Neural cell (in vitro differentiated cells): ENCODE results near the gene EYS.

Experiments used
- CTCF ChIP-seq: fragments of 450-650 bp; IDR thresholded peaks from 2 replicates; pipeline ENCODE4 v1.5.1; 2014; ENCODE audit warnings: antibody characterized with exemption, mild to moderate bottlenecking, moderate library complexity; ENCODE audit not compliant: poor library complexity, severe bottlenecking
- EP300 ChIP-seq: fragments of 450-650 bp; conservative IDR thresholded peaks from 2 replicates; pipeline ENCODE4 v1.6.1; 2014; ENCODE audit warnings: antibody characterized with exemption, mild to moderate bottlenecking, moderate library complexity; ENCODE audit not compliant: poor library complexity, severe bottlenecking
- EZH2 ChIP-seq: fragments of 200-600, 300-800 bp; shearing (Covaris generic), sonication (generic); IDR thresholded peaks from 2 replicates; pipeline ENCODE4 v1.6.1; 2014; ENCODE audit warnings: antibody characterized with exemption, low read length, borderline replicate concordance, mild to moderate bottlenecking; ENCODE audit not compliant: insufficient read depth, poor library complexity, severe bottlenecking
- POLR2AphosphoS5 ChIP-seq: IDR thresholded peaks from 2 replicates; pipeline ENCODE4 v1.6.1; 2012
- REST ChIP-seq: IDR thresholded peaks from 2 replicates; pipeline ENCODE4 v1.6.1; 2012; ENCODE audit warnings: borderline replicate concordance
- SMC3 ChIP-seq: fragments of 450-650 bp; conservative IDR thresholded peaks from 2 replicates; pipeline ENCODE4 v1.6.1; 2014; ENCODE audit warnings: antibody characterized with exemption, mild to moderate bottlenecking, moderate library complexity; ENCODE audit not compliant: poor library complexity
- TAF1 ChIP-seq: IDR thresholded peaks from 2 replicates; pipeline ENCODE4 v1.6.1; 2012; ENCODE audit warnings: low read depth

GRCh38 chr6:63783096-63783495, 1923.9 kb downstream of the EYS start:
- TF ChIP-seq CTCF (no peak), REST (no peak), POLR2AphosphoS5 (no peak), SMC3 (no peak), EP300 (no peak), EZH2 (no peak), TAF1 (no peak)
